A549 (cell line): Measurements from ENCODE around the gene MPPED1. TPM values are rescaled to one million over a fixed set of nuclear protein-coding genes. Genes with fewer than 3 reads are reported as not detected.

ENCODE experiments used
- ATAC-seq, 2 experiments: fragments of 200-7000 bp in 1 of 2; fragments of >200 bp in 1 of 2; cut with Nextera tagmentation in 1 of 2; cut with Tn5 transposase in 1 of 2; 3 replicates each; pipeline versions ENCODE4 v1.8.0 to v1.9.1; 2018 to 2020; ENCODE audit warnings: mild to moderate bottlenecking in 1 of 2, moderate library complexity in 1 of 2
- CTCF ChIA-PET: fragments of 300-600 bp; sonication (Branson Sonifier 250); formaldehyde crosslinking; extraction: SDS; loops from one replicate; lab custom pipeline; 2021; ENCODE audit warnings: antibody characterized with exemption, inconsistent platforms; lab: Yijun Ruan, JAX
- POLR2A ChIA-PET: fragments of 350-600 bp; formaldehyde crosslinking; extraction: SDS; loops from one replicate; lab custom pipeline; 2021; ENCODE audit warnings: antibody characterized with exemption, inconsistent platforms; lab: Yijun Ruan, JAX
- DNase-seq, 2 experiments: peaks; one replicate each; pipeline versions ENCODE4 v3.0.0 to v3.0.0-alpha.2; 2011 to 2016; ENCODE audit warnings: low read depth in 1 of 2, low spot score in 1 of 2
- FAIRE-seq: peaks from 2 replicates; lab custom pipeline; 2011; peaks lifted over from hg19 to GRCh38; lab: Jason Lieb, UNC
- H3K27ac ChIP-seq, 2 experiments: fragments of >200 bp; sonication (Bioruptor Twin); formaldehyde crosslinking; 3 replicates each; pipeline ENCODE4 v1.5.1; 2016 to 2017
- H3K4me1 ChIP-seq: fragments of >200 bp; sonication (Bioruptor Twin); formaldehyde crosslinking; 3 replicates; pipeline ENCODE4 v1.6.1; 2016
- H3K4me2 ChIP-seq: fragments of >200 bp; sonication (Bioruptor Twin); formaldehyde crosslinking; 3 replicates; pipeline ENCODE4 v1.6.1; 2016
- H3K4me3 ChIP-seq: fragments of >200 bp; sonication (Bioruptor Twin); formaldehyde crosslinking; 3 replicates; pipeline ENCODE4 v1.5.1; 2016
- H3K9me3 ChIP-seq: fragments of >200 bp; sonication (Bioruptor Twin); formaldehyde crosslinking; 3 replicates; pipeline ENCODE4 v1.6.1; 2016
- CBX2 ChIP-seq: fragments of 200-600 bp; sonication (generic); IDR thresholded peaks from 2 replicates; pipeline ENCODE4 v1.6.1; 2016; ENCODE audit warnings: low read depth, mild to moderate bottlenecking, borderline replicate concordance
- CBX8 ChIP-seq: fragments of 200-600 bp; sonication (generic); IDR thresholded peaks from 2 replicates; pipeline ENCODE4 v1.6.1; 2016
- CEBPB ChIP-seq, 2 experiments: fragments of >200 bp in 1 of 2; sonication (Bioruptor Twin) in 1 of 2; formaldehyde crosslinking in 1 of 2; IDR thresholded peaks; 2 replicates each; pipeline ENCODE4 v1.6.1; 2012 to 2016
- CHD2 ChIP-seq: fragments of 150-350 bp; IDR thresholded peaks from 2 replicates; pipeline ENCODE4 v1.6.1; 2014; ENCODE audit warnings: low read length; ENCODE audit not compliant: partially characterized antibody
- CHD4 ChIP-seq: fragments of 200-600 bp; sonication (generic); IDR thresholded peaks from 2 replicates; pipeline ENCODE4 v1.6.1; 2016; ENCODE audit warnings: antibody characterized with exemption, mild to moderate bottlenecking, borderline replicate concordance
- EHF ChIP-seq: fragments of 250-450 bp; sonication (Bioruptor Pico); IDR thresholded peaks from 2 replicates; pipeline ENCODE4 v1.5.0; 2020; ENCODE audit warnings: mild to moderate bottlenecking
- EHMT2 ChIP-seq: fragments of 200-600 bp; sonication (generic); IDR thresholded peaks from 2 replicates; pipeline ENCODE4 v1.6.1; 2016; ENCODE audit warnings: antibody characterized with exemption, low read depth, mild to moderate bottlenecking, moderate library complexity
- FOSB ChIP-seq: fragments of 250-450 bp; sonication (Bioruptor Pico); IDR thresholded peaks from 2 replicates; pipeline ENCODE4 v1.5.0; 2020; ENCODE audit warnings: mild to moderate bottlenecking, moderate library complexity
- FOXS1 ChIP-seq: fragments of 250-450 bp; sonication (Bioruptor Pico); IDR thresholded peaks from 2 replicates; pipeline ENCODE4 v1.5.0; 2020; ENCODE audit warnings: mild to moderate bottlenecking, moderate library complexity
- HOXA7 ChIP-seq: fragments of 250-450 bp; sonication (Bioruptor Pico); IDR thresholded peaks from 2 replicates; pipeline ENCODE4 v1.5.0; 2020; ENCODE audit warnings: mild to moderate bottlenecking, moderate library complexity
- NFE2L2 ChIP-seq: fragments of 150-350 bp; conservative IDR thresholded peaks from 2 replicates; pipeline ENCODE4 v1.6.1; 2014; ENCODE audit warnings: low read length
- POLR2A ChIP-seq: IDR thresholded peaks from 2 replicates; pipeline ENCODE4 v1.6.1; 2012; ENCODE audit warnings: mild to moderate bottlenecking, low read length
- RCOR1 ChIP-seq: fragments of 150-350 bp; IDR thresholded peaks from 2 replicates; pipeline ENCODE4 v1.6.1; 2014; ENCODE audit warnings: antibody characterized with exemption, low read length, low read depth
- RFX5 ChIP-seq: fragments of 450-650 bp; IDR thresholded peaks from 2 replicates; pipeline ENCODE4 v1.7.1; 2014; ENCODE audit warnings: antibody characterized with exemption, mild to moderate bottlenecking, moderate library complexity
- SMC3 ChIP-seq: fragments of >200 bp; sonication (Bioruptor Twin); formaldehyde crosslinking; IDR thresholded peaks from 3 replicates; pipeline ENCODE4 v1.6.1; 2018; ENCODE audit warnings: inconsistent platforms
- TP53 ChIP-seq: fragments of 250-450 bp; sonication (Bioruptor Pico); IDR thresholded peaks from 2 replicates; pipeline ENCODE4 v1.5.0; 2021; ENCODE audit warnings: mild to moderate bottlenecking, moderate library complexity
- ZFP36 ChIP-seq: fragments of 450-650 bp; IDR thresholded peaks from 2 replicates; pipeline ENCODE4 v1.6.1; 2014; ENCODE audit warnings: borderline replicate concordance; ENCODE audit not compliant: partially characterized antibody
- ZSCAN20 ChIP-seq: fragments of 250-450 bp; sonication (Bioruptor Pico); IDR thresholded peaks from 2 replicates; pipeline ENCODE4 v1.8.0; 2022; ENCODE audit warnings: mild to moderate bottlenecking, moderate library complexity
- WGBS: methylation state at CpG from one replicate; pipeline ENCODE4 v1.1.6; 2017; ENCODE audit errors: missing lambda C conversion rate; 5-methylcytosine and 5-hydroxymethylcytosine counted together
- polyA plus RNA-seq, 4 experiments: library from polyadenylated mRNA; depleted of rRNA in 3 of 4; stranded (reverse); fragments of >200 nt; fragmentation: RNase III in 1 of 4; extraction: RNeasy Plus Mini Kit Qiagen cat#74134 plus additional on column Dnase treatment in 1 of 4; gene quantifications; 2 replicates in 3 of 4; 3 replicates in 1 of 4; pipeline ENCODE4 v1.2.3, GENCODE V29; 2011 to 2017
- TF ChIP-seq, protein P1 (sequence below): fragments of 200-600 bp; sonication (generic); IDR thresholded peaks from 2 replicates; pipeline ENCODE4 v1.6.1; 2016; ENCODE audit warnings: antibody characterized with exemption, mild to moderate bottlenecking, moderate library complexity
- TF ChIP-seq, protein P2 (sequence below): IDR thresholded peaks from 2 replicates; pipeline ENCODE4 v1.6.1; 2012; ENCODE audit warnings: low read depth, borderline replicate concordance
- TF ChIP-seq, protein P3 (sequence below): fragments of 250-450 bp; sonication (Bioruptor Pico); IDR thresholded peaks from 2 replicates; pipeline ENCODE4 v1.5.0; 2020; ENCODE audit warnings: low read depth, mild to moderate bottlenecking, moderate library complexity
- TF ChIP-seq, protein P4 (sequence below): fragments of >200 bp; sonication (Bioruptor Twin); formaldehyde crosslinking; IDR thresholded peaks from 2 replicates; pipeline ENCODE4 v1.6.1; 2016
- TF ChIP-seq, protein P5 (sequence below): fragments of 150-350 bp; IDR thresholded peaks from 2 replicates; pipeline ENCODE4 v1.6.1; 2014; ENCODE audit warnings: low read depth, mild to moderate bottlenecking, low read length
- TF ChIP-seq, protein P6 (sequence below): fragments of >200 bp; sonication (Bioruptor Twin); formaldehyde crosslinking; IDR thresholded peaks from 3 replicates; pipeline ENCODE4 v1.5.1; 2016

The MPPED1 gene
- polyA plus RNA-seq, 2 of the 4 experiments (the other 2 are of a cell fraction) = not detected

DNA sequence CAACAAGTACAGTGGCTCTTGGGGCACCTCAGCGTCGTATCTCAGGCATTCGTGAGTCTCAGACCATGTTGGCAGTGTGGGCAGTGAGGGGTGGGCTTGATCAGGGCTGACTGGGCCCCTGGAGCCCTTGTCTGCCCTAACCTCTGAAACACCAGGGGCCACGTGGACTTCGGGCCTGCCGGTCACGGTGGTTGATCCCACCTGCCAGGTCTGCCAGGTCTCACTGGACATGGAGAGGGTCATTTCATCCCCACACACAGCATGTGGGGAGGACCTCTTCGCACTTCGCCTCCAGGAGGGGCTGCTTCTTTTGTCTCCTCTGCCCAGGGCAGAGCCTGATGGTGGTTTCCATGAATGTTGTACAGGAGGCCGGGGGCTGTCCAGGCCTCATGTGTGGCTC is 77.1 kb downstream of the MPPED1 start (continued):
- TF ChIP-seq, protein P1, sequence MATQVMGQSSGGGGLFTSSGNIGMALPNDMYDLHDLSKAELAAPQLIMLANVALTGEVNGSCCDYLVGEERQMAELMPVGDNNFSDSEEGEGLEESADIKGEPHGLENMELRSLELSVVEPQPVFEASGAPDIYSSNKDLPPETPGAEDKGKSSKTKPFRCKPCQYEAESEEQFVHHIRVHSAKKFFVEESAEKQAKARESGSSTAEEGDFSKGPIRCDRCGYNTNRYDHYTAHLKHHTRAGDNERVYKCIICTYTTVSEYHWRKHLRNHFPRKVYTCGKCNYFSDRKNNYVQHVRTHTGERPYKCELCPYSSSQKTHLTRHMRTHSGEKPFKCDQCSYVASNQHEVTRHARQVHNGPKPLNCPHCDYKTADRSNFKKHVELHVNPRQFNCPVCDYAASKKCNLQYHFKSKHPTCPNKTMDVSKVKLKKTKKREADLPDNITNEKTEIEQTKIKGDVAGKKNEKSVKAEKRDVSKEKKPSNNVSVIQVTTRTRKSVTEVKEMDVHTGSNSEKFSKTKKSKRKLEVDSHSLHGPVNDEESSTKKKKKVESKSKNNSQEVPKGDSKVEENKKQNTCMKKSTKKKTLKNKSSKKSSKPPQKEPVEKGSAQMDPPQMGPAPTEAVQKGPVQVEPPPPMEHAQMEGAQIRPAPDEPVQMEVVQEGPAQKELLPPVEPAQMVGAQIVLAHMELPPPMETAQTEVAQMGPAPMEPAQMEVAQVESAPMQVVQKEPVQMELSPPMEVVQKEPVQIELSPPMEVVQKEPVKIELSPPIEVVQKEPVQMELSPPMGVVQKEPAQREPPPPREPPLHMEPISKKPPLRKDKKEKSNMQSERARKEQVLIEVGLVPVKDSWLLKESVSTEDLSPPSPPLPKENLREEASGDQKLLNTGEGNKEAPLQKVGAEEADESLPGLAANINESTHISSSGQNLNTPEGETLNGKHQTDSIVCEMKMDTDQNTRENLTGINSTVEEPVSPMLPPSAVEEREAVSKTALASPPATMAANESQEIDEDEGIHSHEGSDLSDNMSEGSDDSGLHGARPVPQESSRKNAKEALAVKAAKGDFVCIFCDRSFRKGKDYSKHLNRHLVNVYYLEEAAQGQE = no peak
- TF ChIP-seq POLR2A = no peak
- TF ChIP-seq, protein P2, sequence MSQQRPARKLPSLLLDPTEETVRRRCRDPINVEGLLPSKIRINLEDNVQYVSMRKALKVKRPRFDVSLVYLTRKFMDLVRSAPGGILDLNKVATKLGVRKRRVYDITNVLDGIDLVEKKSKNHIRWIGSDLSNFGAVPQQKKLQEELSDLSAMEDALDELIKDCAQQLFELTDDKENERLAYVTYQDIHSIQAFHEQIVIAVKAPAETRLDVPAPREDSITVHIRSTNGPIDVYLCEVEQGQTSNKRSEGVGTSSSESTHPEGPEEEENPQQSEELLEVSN = no peak
- TF ChIP-seq, all 56 proteins: peak for 0

DNA sequence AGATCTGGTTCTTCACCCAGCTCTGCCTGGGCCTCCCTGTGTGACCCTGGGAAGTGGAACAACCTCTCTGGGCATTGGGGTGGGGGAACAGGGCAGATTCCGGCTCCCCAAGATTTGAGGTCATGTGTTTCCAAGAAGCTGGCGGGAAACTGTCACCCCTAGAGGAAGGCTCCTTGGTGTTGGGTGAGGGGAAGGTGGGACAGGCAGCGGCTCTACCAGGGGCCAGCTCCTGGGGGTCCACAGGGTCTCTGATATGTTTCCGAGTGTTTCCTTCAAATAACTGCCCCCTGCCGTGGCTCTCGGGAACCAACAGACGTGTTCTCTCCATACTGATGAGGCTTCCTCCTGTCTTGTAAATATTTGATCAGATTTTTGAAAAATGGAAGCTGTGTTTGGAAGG is 78.5 kb downstream of the MPPED1 start:
- no peak for FAIRE-seq
- H3K27ac ChIP-seq = no peak overlapping the region
- no peak for ATAC-seq
- TF ChIP-seq, protein P1 = no peak
- TF ChIP-seq RCOR1 = no peak
- no peak for TF ChIP-seq CEBPB (IDR thresholded peaks at IDR 0.05)
- no peak for TF ChIP-seq RFX5
- TF ChIP-seq TP53 = no peak
- no peak for TF ChIP-seq SMC3
- TF ChIP-seq NFE2L2 = no peak
- TF ChIP-seq ZFP36 = no peak
- no peak for TF ChIP-seq FOXS1
- no peak for TF ChIP-seq EHF
- TF ChIP-seq, protein P3, sequence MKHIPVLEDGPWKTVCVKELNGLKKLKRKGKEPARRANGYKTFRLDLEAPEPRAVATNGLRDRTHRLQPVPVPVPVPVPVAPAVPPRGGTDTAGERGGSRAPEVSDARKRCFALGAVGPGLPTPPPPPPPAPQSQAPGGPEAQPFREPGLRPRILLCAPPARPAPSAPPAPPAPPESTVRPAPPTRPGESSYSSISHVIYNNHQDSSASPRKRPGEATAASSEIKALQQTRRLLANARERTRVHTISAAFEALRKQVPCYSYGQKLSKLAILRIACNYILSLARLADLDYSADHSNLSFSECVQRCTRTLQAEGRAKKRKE (CRISPR knock-in tag) = no peak
- no peak for TF ChIP-seq CHD4
- TF ChIP-seq, protein P4, sequence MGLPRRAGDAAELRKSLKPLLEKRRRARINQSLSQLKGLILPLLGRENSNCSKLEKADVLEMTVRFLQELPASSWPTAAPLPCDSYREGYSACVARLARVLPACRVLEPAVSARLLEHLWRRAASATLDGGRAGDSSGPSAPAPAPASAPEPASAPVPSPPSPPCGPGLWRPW = no peak
- TF ChIP-seq, all 56 proteins: peak for 0
- Histone ChIP-seq H3K4me1 (no peaks in the 10 kb centered on the region), H3K4me3 (no peak overlapping the region), H3K9me3 (no peaks in the 10 kb centered on the region), H3K4me2 (no peak overlapping the region)
- POLR2A ChIA-PET = no interaction called here
- CTCF ChIA-PET = interaction anchor here (1.1 kb wide), 1 partner anchor 114 kb away, joined by 3 read pairs; no protein-coding TSS in a partner anchor
- WGBS = 35% methylated on average over 7 of the region's 7 CpGs
- DNase-seq = no peak

DNA sequence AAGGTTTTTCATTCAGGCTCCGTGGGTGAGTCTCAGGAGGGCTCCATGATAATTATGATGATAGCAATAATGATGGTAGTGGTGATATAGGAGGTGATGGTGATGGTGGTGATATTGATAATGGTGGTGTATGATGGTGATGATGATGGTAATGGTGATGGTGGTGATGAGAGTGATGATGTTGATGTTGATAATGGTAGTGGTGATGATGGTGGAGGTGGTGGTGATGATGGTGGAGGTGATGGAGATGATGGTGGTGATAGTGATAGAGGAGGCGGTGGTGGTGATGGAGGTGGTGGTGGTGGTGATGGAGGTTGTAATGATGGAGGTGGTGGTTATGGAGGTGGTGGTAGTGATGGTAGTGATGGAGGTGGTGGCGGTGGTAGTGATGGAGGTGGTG is 79.4 kb downstream of the MPPED1 start:
- Histone ChIP-seq H3K4me1 (no peaks in the 10 kb centered on the region), H3K4me2 (no peak overlapping the region), H3K27ac (no peak overlapping the region), H3K4me3 (no peak overlapping the region), H3K9me3 (no peaks in the 10 kb centered on the region)
- DNase-seq (no peak), ATAC-seq (no peak), FAIRE-seq (no peak)
- CTCF ChIA-PET = no interaction called here
- POLR2A ChIA-PET = no interaction called here
- 31% methylated on average over 3 of the region's 3 CpGs for WGBS
- TF ChIP-seq, protein P5, sequence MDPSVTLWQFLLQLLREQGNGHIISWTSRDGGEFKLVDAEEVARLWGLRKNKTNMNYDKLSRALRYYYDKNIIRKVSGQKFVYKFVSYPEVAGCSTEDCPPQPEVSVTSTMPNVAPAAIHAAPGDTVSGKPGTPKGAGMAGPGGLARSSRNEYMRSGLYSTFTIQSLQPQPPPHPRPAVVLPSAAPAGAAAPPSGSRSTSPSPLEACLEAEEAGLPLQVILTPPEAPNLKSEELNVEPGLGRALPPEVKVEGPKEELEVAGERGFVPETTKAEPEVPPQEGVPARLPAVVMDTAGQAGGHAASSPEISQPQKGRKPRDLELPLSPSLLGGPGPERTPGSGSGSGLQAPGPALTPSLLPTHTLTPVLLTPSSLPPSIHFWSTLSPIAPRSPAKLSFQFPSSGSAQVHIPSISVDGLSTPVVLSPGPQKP = no peak
- TF ChIP-seq, protein P6, sequence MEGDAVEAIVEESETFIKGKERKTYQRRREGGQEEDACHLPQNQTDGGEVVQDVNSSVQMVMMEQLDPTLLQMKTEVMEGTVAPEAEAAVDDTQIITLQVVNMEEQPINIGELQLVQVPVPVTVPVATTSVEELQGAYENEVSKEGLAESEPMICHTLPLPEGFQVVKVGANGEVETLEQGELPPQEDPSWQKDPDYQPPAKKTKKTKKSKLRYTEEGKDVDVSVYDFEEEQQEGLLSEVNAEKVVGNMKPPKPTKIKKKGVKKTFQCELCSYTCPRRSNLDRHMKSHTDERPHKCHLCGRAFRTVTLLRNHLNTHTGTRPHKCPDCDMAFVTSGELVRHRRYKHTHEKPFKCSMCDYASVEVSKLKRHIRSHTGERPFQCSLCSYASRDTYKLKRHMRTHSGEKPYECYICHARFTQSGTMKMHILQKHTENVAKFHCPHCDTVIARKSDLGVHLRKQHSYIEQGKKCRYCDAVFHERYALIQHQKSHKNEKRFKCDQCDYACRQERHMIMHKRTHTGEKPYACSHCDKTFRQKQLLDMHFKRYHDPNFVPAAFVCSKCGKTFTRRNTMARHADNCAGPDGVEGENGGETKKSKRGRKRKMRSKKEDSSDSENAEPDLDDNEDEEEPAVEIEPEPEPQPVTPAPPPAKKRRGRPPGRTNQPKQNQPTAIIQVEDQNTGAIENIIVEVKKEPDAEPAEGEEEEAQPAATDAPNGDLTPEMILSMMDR = no peak
- TF ChIP-seq, protein P3 (CRISPR knock-in tag) = no peak
- TF ChIP-seq CBX8 (no peak), HOXA7 (CRISPR knock-in tag) (no peak), ZSCAN20 (no peak), CHD2 (no peak), EHMT2 (no peak), FOSB (CRISPR knock-in tag) (no peak), CBX2 (no peak), NFE2L2 (no peak)
